ENCODE data around the gene PRSS57.

GRCh38 chr19:718251-718951 lies 23.1 kb upstream of the PRSS57 start:
- TF ChIP-seq FOXM1 (IDR thresholded peaks at IDR 0.05; ENCODE audit: low read depth) (no peak), TCF12 (IDR thresholded peaks at IDR 0.05) (no peak), RCOR1 (IDR thresholded peaks at IDR 0.05; ENCODE audit: low read length) (no peak), CTCF (IDR thresholded peaks at IDR 0.05) (no peak), EZH2phosphoT487 (IDR thresholded peaks at IDR 0.05; ENCODE audit: borderline replicate concordance, low read depth) (no peak), YY1 (IDR thresholded peaks at IDR 0.05; ENCODE audit: low read depth) (no peak), TAF1 (IDR thresholded peaks at IDR 0.05; ENCODE audit: borderline replicate concordance, low read depth, low read length) (no peak), PBX3 (IDR thresholded peaks at IDR 0.05) (no peak), MAX (IDR thresholded peaks at IDR 0.05; ENCODE audit: low read depth) (no peak)
